ENCODE measurements around the gene SPINK8.
"Not testable (repeated sequence)": the region's sequence is repeated elsewhere in the genome, so short reads cannot be mapped to it uniquely, and the experiment has no call there.

DNA sequence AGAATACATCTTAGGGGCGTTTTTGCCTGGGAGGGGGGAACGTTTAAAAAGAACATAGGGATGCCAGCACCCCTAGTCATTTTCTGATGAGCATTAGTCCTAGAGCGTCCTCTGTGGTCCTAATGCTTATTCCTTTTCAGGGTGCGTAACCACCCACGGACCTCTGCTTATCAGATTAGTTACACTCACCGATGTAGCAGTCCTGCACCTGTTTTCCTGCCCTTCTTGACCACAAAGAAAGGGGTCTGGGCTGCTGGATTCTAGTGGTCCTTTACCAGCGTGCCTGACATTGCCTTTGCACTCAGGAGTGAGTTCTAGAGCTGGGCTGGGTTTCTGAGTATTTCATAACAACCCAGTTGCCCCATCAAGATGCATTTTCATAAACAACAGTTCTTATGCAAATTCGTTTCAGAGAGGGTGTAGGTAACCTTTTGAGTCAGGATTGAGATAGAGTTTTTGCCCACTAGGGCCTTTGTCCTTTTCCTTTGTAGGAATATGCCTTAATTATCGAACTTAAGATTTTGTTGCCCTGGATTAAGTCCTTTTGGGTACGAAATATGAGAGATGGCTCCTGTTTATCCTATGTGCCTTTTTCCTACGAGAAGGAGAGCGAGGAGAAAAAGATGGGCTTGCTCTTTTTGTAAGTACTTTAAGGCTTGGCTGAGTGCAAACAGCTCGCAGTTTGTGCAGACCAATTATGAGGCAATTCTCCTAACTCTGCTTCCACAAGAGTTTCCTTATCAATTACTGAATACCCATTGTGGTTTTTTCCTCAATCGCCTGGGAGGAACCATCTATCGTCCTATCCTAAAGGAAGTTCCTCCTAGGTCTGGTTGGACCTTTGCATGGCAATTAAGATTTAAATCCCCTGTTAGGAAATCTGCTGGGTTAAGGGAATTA, at the start of gene SPINK8:
- TF ChIP-seq, protein P1, sequence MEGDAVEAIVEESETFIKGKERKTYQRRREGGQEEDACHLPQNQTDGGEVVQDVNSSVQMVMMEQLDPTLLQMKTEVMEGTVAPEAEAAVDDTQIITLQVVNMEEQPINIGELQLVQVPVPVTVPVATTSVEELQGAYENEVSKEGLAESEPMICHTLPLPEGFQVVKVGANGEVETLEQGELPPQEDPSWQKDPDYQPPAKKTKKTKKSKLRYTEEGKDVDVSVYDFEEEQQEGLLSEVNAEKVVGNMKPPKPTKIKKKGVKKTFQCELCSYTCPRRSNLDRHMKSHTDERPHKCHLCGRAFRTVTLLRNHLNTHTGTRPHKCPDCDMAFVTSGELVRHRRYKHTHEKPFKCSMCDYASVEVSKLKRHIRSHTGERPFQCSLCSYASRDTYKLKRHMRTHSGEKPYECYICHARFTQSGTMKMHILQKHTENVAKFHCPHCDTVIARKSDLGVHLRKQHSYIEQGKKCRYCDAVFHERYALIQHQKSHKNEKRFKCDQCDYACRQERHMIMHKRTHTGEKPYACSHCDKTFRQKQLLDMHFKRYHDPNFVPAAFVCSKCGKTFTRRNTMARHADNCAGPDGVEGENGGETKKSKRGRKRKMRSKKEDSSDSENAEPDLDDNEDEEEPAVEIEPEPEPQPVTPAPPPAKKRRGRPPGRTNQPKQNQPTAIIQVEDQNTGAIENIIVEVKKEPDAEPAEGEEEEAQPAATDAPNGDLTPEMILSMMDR (conservative IDR thresholded peaks at IDR 0.05 in 1 of 2, IDR thresholded peaks at IDR 0.05 in 1 of 2; ENCODE audit: low read depth in 1 of 2, low read length in 2 of 2): not testable (repeated sequence)
- not testable (repeated sequence) for TF ChIP-seq EZH2 (IDR thresholded peaks at IDR 0.05; ENCODE audit: low read length, missing control alignments)
